IMR-90 (cell line): ENCODE results near the gene COPS4. TPM values are rescaled to one million over a fixed set of nuclear protein-coding genes. Genes with fewer than 3 reads are reported as not detected.

Experiments used
- ATAC-seq: fragments of 200-7000 bp; cut with Tn5 transposase; 2 replicates; pipeline ENCODE4 v1.9.1; 2020; ENCODE audit warnings: low read depth, mild to moderate bottlenecking, moderate library complexity
- BruUV-seq: library from RNA; stranded (reverse); fragments of 400-500 nt; replicated peaks from 2 replicates; lab custom pipeline; 2021; lab: Mats Ljungman, UMichigan
- CTCF ChIA-PET: fragments of 300-600 bp; formaldehyde crosslinking; extraction: SDS; loops from one replicate; lab custom pipeline; 2021; ENCODE audit warnings: antibody characterized with exemption; lab: Yijun Ruan, JAX
- POLR2A ChIA-PET: fragments of 300-600 bp; sonication (Branson Sonifier 250); formaldehyde crosslinking; loops from one replicate; lab custom pipeline; 2022; ENCODE audit warnings: antibody characterized with exemption; ENCODE audit not compliant: unreplicated experiment; lab: Charles Lee
- DNase-seq: peaks from one replicate; pipeline ENCODE4 v3.0.0; 2013
- H2AFZ ChIP-seq: replicated peaks from 2 replicates; pipeline ENCODE3; 2013; ENCODE audit warnings: low read length, mild to moderate bottlenecking; ENCODE audit not compliant: poor library complexity
- H2AK5ac ChIP-seq: 2 replicates; pipeline ENCODE4 v1.6.1; 2013; ENCODE audit warnings: low read depth, low read length, inconsistent platforms
- H2AK9ac ChIP-seq: replicated peaks from 2 replicates; pipeline ENCODE3; 2013; ENCODE audit warnings: mild to moderate bottlenecking, low read depth, low read length, moderate library complexity; ENCODE audit not compliant: poor library complexity
- H2BK120ac ChIP-seq: 2 replicates; pipeline ENCODE4 v1.6.1; 2013; ENCODE audit warnings: low read depth, low read length, inconsistent platforms
- H2BK15ac ChIP-seq: 3 replicates; pipeline ENCODE4 v1.6.1; 2013; ENCODE audit warnings: low read depth, low read length, inconsistent platforms
- H2BK20ac ChIP-seq: 2 replicates; pipeline ENCODE4 v1.6.1; 2013; ENCODE audit warnings: low read depth, mild to moderate bottlenecking, inconsistent platforms, low read length, moderate library complexity
- H2BK5ac ChIP-seq: 2 replicates; pipeline ENCODE4 v1.6.1; 2013; ENCODE audit warnings: mild to moderate bottlenecking, low read depth, low read length, inconsistent platforms; ENCODE audit not compliant: poor library complexity, severe bottlenecking
- H3K14ac ChIP-seq: replicated peaks from 2 replicates; pipeline ENCODE4 v1.6.1; 2013; ENCODE audit warnings: low read depth, low read length, inconsistent platforms
- H3K18ac ChIP-seq: 2 replicates; pipeline ENCODE4 v1.6.1; 2013; ENCODE audit warnings: low read depth, low read length, control low read depth
- H3K23ac ChIP-seq: 2 replicates; pipeline ENCODE4 v1.6.1; 2013; ENCODE audit warnings: low read depth, low read length, inconsistent platforms
- H3K27ac ChIP-seq: 2 replicates; pipeline ENCODE4 v1.5.1; 2013; ENCODE audit warnings: mild to moderate bottlenecking, control low read depth, low read length; ENCODE audit not compliant: insufficient read depth
- H3K27me3 ChIP-seq: 2 replicates; pipeline ENCODE4 v1.6.1; 2013; ENCODE audit warnings: low read length; ENCODE audit not compliant: control insufficient read depth, insufficient read depth
- H3K36me3 ChIP-seq: 2 replicates; pipeline ENCODE4 v1.6.1; 2013; ENCODE audit warnings: low read length, mixed read lengths; ENCODE audit not compliant: control insufficient read depth, insufficient read depth
- H3K4ac ChIP-seq: 2 replicates; pipeline ENCODE4 v1.6.1; 2013; ENCODE audit warnings: low read depth, low read length, inconsistent platforms
- H3K4me1 ChIP-seq: 2 replicates; pipeline ENCODE4 v1.6.1; 2013; ENCODE audit warnings: low read length, mixed read lengths; ENCODE audit not compliant: control insufficient read depth, insufficient read depth
- H3K4me2 ChIP-seq: 2 replicates; pipeline ENCODE4 v1.6.1; 2013; ENCODE audit warnings: low read depth, mild to moderate bottlenecking, control low read depth, low read length, moderate library complexity
- H3K4me3 ChIP-seq: 2 replicates; pipeline ENCODE4 v1.5.1; 2013; ENCODE audit warnings: low read depth, mild to moderate bottlenecking, control low read depth, low read length, moderate library complexity; ENCODE audit not compliant: insufficient read depth
- H3K56ac ChIP-seq: 2 replicates; pipeline ENCODE4 v1.6.1; 2013; ENCODE audit warnings: low read length, inconsistent platforms; ENCODE audit not compliant: insufficient read depth; ENCODE audit errors: extremely low read depth
- H3K79me1 ChIP-seq, 2 experiments: 2 replicates each; pipeline ENCODE4 v1.6.1; 2013; ENCODE audit warnings: low read length in 2 of 2, inconsistent platforms in 1 of 2, low read depth in 1 of 2
- H3K9ac ChIP-seq: 2 replicates; pipeline ENCODE4 v1.6.1; 2013; ENCODE audit warnings: low read depth, low read length, control low read depth
- H3K9me1 ChIP-seq: 2 replicates; pipeline ENCODE4 v1.6.1; 2013; ENCODE audit warnings: low read length, inconsistent platforms; ENCODE audit not compliant: insufficient read depth
- H3K9me3 ChIP-seq: 2 replicates; pipeline ENCODE4 v1.6.1; 2013; ENCODE audit warnings: low read length; ENCODE audit not compliant: control insufficient read depth, insufficient read depth
- H4K20me1 ChIP-seq: 2 replicates; pipeline ENCODE4 v1.6.1; 2013; ENCODE audit warnings: low read length, inconsistent platforms; ENCODE audit not compliant: insufficient read depth
- H4K5ac ChIP-seq: 2 replicates; pipeline ENCODE4 v1.6.1; 2013; ENCODE audit warnings: mild to moderate bottlenecking, low read depth, low read length, control low read depth
- H4K8ac ChIP-seq, 2 experiments: 2 replicates each; pipeline ENCODE4 v1.6.1; 2013; ENCODE audit warnings: low read depth in 2 of 2, low read length in 2 of 2, control low read depth in 1 of 2, inconsistent platforms in 1 of 2
- H4K91ac ChIP-seq: 2 replicates; pipeline ENCODE4 v1.6.1; 2013; ENCODE audit warnings: low read depth, low read length, inconsistent platforms; ENCODE audit not compliant: insufficient read depth
- BHLHE40 ChIP-seq: fragments of 150-350 bp; IDR thresholded peaks from 2 replicates; pipeline ENCODE4 v1.6.1; 2016; ENCODE audit warnings: mild to moderate bottlenecking, low read depth, low read length
- CEBPB ChIP-seq: IDR thresholded peaks from 2 replicates; pipeline ENCODE4 v1.6.1; 2012; ENCODE audit warnings: low read depth, low read length, improper control_type of control experiment
- FOS ChIP-seq: fragments of 150-350 bp; IDR thresholded peaks from 2 replicates; pipeline ENCODE4 v1.6.1; 2016; ENCODE audit warnings: low read depth, low read length
- MAZ ChIP-seq: IDR thresholded peaks from 2 replicates; pipeline ENCODE4 v1.6.1; 2012; ENCODE audit warnings: low read depth, mild to moderate bottlenecking, low read length, improper control_type of control experiment, moderate library complexity, borderline replicate concordance
- MXI1 ChIP-seq: IDR thresholded peaks from 2 replicates; pipeline ENCODE4 v1.6.1; 2012; ENCODE audit warnings: low read depth, mild to moderate bottlenecking, low read length, moderate library complexity, borderline replicate concordance
- POLR2A ChIP-seq: IDR thresholded peaks from 2 replicates; pipeline ENCODE4 v1.6.1; 2012; ENCODE audit warnings: mild to moderate bottlenecking, low read depth, low read length
- RFX5 ChIP-seq: IDR thresholded peaks from 2 replicates; pipeline ENCODE4 v1.8.0; 2012; ENCODE audit warnings: low read depth, mild to moderate bottlenecking, low read length, moderate library complexity
- WGBS, 2 experiments: methylation state at CpG; one replicate each; pipeline versions ENCODE4 v1.1.5 to v1.1.7; 2013; ENCODE audit warnings: missing lambda C conversion rate in 2 of 2; ENCODE audit not compliant: insufficient read length in 1 of 2; ENCODE audit errors: extremely low coverage in 2 of 2; 5-methylcytosine and 5-hydroxymethylcytosine counted together
- dilution Hi-C: fragments of 300-500 bp; cut with HindIII; formaldehyde crosslinking; loops from one replicate; pipeline ENCODE4 v1.14.3; 2018; ENCODE audit warnings: low sequenced_read_pairs; ENCODE audit not compliant: unreplicated experiment
- in situ Hi-C: fragments of 300-500 bp; cut with MboI; formaldehyde crosslinking; loops from 3 replicates; pipeline ENCODE4 v1.14.3; 2019; ENCODE audit warnings: low sequenced_read_pairs, inconsistent platforms, mixed read lengths
- intact Hi-C: fragments of 100-400 bp; cut with micrococcal nuclease; formaldehyde crosslinking; loops from 2 replicates; pipeline ENCODE4 v1.10.0; 2022
- polyA plus RNA-seq, 3 experiments: library from polyadenylated mRNA; depleted of rRNA; stranded (reverse); fragments of >200 nt; gene quantifications; 2 replicates each; pipeline ENCODE4 v1.2.3, GENCODE V29; 2012; ENCODE audit warnings: low replicate concordance in 1 of 3
- total RNA-seq: library from RNA; depleted of rRNA; stranded (reverse); fragments of >200 nt; gene quantifications from 2 replicates; pipeline ENCODE4 v1.2.3, GENCODE V29; 2012
- TF ChIP-seq, protein P1 (sequence below): fragments of 150-350 bp; IDR thresholded peaks from 2 replicates; pipeline ENCODE4 v1.6.1; 2017; ENCODE audit warnings: mild to moderate bottlenecking, antibody characterized with exemption, low read length, low read depth

The COPS4 gene
- total and polyA plus RNA-seq, 2 of the 4 experiments (the other 2 are of a cell fraction), result 40.1 to 115 TPM

DNA sequence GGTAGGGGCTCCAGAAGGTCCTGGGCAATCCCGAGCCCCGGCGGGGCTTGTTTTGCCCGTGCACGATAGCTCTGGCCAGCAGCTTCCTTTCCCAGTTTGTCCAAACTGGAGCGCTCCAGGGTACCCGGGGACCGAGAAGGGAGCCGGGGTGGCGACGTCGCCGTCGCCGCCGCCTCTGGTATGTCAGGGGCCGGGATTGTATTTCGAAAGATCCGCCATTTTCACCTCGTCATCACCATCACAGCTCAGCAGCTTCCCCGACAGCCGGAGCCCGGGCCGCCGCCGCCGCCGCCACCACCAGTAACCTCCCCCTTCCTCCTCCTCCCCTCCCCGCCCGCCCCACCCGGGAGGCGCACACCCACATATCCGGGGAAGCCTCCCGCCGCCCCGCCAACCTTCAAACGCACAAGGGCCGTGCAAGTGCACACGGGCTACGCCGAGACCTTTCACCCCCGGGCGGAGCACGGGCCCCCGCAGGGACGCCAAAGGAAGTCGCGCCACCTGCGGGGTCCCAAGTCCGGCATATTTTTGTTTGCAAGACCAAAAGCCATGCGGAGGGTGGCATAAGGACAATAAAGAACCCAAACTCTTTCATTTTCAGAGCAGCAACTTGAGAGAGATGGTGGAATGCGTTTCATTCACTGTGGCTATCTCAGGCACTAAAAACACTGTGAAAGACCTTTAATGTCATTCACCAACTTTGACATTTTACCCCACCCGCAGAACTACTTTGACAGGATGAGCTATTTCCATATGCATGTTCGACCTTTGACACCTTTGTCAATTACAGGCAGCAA lies 24.3 kb upstream of the COPS4 start, which contains the start of gene LIN54:
TSS of gene LIN54 (minus strand) at position 302 of the 797 bp plus-strand sequence. CDS start 25,979 bp downstream, outside the sequence.
- Histone ChIP-seq H3K9ac (peak within 1 kb of the TSS; percentile 99), H3K4me2 (peak within 1 kb of the TSS; percentile 92), H2BK20ac (0 out of 2 replicates have a peak within 1 kb of the TSS, but pooled peaks have one; percentile 14), H3K18ac (peak within 1 kb of the TSS; percentile 32), H3K4me1 (no peaks in the 10 kb centered on the region; the same call in 1 of the 2 replicates), H2AK9ac (peak within 1 kb of the TSS; percentile 95), H2BK5ac (peak within 1 kb of the TSS; percentile 78), H2BK120ac (peak within 1 kb of the TSS; percentile 61), H3K36me3 (no peaks in the 10 kb centered on the region), H3K56ac (peak within 1 kb of the TSS; percentile 78), H3K4ac (peak within 1 kb of the TSS; percentile 63), H3K27ac (peak within 1 kb of the TSS; percentile 70), H3K9me3 (no peaks in the 10 kb centered on the region), H2BK15ac (0 out of 3 replicates have a peak within 1 kb of the TSS, but pooled peaks have one; percentile 1), H4K8ac (peak within 1 kb of the TSS; percentile 4 to 74; a peak in 3 of 4 replicates), H2AFZ (peak within 1 kb of the TSS; percentile 88), H2AK5ac (peak within 1 kb of the TSS; percentile 7), H4K20me1 (no peaks in the 10 kb centered on the region), H3K79me1 (peaks cover 2 to 22% of the 10 kb centered on the region in 2 experiments), H3K4me3 (peak within 1 kb of the TSS; percentile 84), H3K27me3 (no peaks in the 10 kb centered on the region), H4K5ac (peak within 1 kb of the TSS; percentile 56), H3K14ac (peak within 1 kb of the TSS; percentile 84), H3K9me1 (no peaks in the 10 kb centered on the region), H4K91ac (peak within 1 kb of the TSS; percentile 58), H3K23ac (peak within 1 kb of the TSS; percentile 91)
- no TSS peak for BruUV-seq
- DNase-seq (peak; percentile 58), ATAC-seq (peak; percentile 50)
- ChIA-PET POLR2A (interaction anchor here (0.6 kb wide), 1 partner anchor 39 kb away, joined by 20 read pairs; no protein-coding TSS in a partner anchor), CTCF (interaction anchor here (0.6 to 1.0 kb wide), 3 partner anchors 70 to 270 kb away, joined by 3 read pairs; no protein-coding TSS in a partner anchor)
- intact Hi-C loops, result loop anchor here (1.0 kb wide), 1 partner anchor 21 kb away; no protein-coding TSS in a partner anchor
- in situ Hi-C loops, result no loop called here
- dilution Hi-C loops, result no loop called here
- TF ChIP-seq RFX5 (no peak), MAZ (peak; percentile 87), FOS (no peak), BHLHE40 (no peak), CEBPB (peak; percentile 55; the same call in 1 of the 2 replicates), POLR2A (peak; percentile 43; the same call in 1 of the 2 replicates), MXI1 (0 out of 2 replicates have a peak, but pooled peaks have one; percentile 41)
- TF ChIP-seq, protein P1, sequence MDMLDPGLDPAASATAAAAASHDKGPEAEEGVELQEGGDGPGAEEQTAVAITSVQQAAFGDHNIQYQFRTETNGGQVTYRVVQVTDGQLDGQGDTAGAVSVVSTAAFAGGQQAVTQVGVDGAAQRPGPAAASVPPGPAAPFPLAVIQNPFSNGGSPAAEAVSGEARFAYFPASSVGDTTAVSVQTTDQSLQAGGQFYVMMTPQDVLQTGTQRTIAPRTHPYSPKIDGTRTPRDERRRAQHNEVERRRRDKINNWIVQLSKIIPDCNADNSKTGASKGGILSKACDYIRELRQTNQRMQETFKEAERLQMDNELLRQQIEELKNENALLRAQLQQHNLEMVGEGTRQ, result no peak
- 0% methylated on average over 18 of the region's 54 CpGs; no CpG with 5 or more reads in 1 of the 2 experiments for WGBS, 2 experiments
